ENCODE data around the gene VAV3. TPM values are rescaled to one million over a fixed set of nuclear protein-coding genes. Genes with fewer than 3 reads are reported as not detected.

The VAV3 gene
- total RNA-seq, 2 experiments from 2014 or later = 5.5 to 5.6 TPM

GRCh38 chr1:107538502-107538901 lies 426.5 kb downstream of the VAV3 start:
- TF ChIP-seq CTCF (IDR thresholded peaks at IDR 0.05) = no peak
- Histone ChIP-seq H3K9me3 (ENCODE audit: control insufficient read depth in 1 of 2, insufficient read depth in 1 of 2, low read length in 2 of 2) (no peaks in the 10 kb centered on the region), H3K27ac (ENCODE audit: low read depth in 1 of 2, low read length in 2 of 2) (no peak overlapping the region), H3K36me3 (ENCODE audit: insufficient read depth, low read length) (no peaks in the 10 kb centered on the region), H3K27me3 (ENCODE audit: control insufficient read depth in 1 of 2, insufficient read depth in 2 of 2, low read length in 2 of 2) (no peaks in the 10 kb centered on the region), H3K4me1 (ENCODE audit: insufficient read depth, low read length) (no peaks in the 10 kb centered on the region), H3K4me3 (ENCODE audit: low read length) (no peak overlapping the region)
- Mint-ChIP-seq H3K4me3 (no peak overlapping the region), H3K27ac (no peak overlapping the region), H3K27me3 (peaks cover 5% of the 10 kb centered on the region), H3K36me3 (ENCODE audit: low read depth) (no peaks in the 10 kb centered on the region), H3K4me1 (ENCODE audit: low read depth) (no peaks in the 10 kb centered on the region), H3K9me3 (no peaks in the 10 kb centered on the region)
- intact Hi-C loops (cut with DNase I, micrococcal nuclease) = no loop called here
- no peak for DNase-seq
- no peak for ATAC-seq (ENCODE audit: poor library complexity)
- ChIA-PET POLR2A (no interaction called here), CTCF (no interaction called here)

- Mint-ChIP-seq H3K9me3 (no peaks in the 10 kb centered on the region), H3K36me3 (ENCODE audit: low read depth) (no peaks in the 10 kb centered on the region), H3K27me3 (no peaks in the 10 kb centered on the region), H3K27ac (no peak overlapping the region), H3K4me1 (ENCODE audit: low read depth) (no peaks in the 10 kb centered on the region), H3K4me3 (no peak overlapping the region)
- ATAC-seq (ENCODE audit: poor library complexity) = no peak
- no peak for DNase-seq
- POLR2A ChIA-PET = no interaction called here
- peaks cover 0 to 3% of the 10 kb centered on the region in 2 experiments for H3K27me3 ChIP-seq (ENCODE audit: control insufficient read depth in 1 of 2, insufficient read depth in 2 of 2, low read length in 2 of 2)
- CTCF ChIA-PET = no interaction called here
- no peak for TF ChIP-seq CTCF (IDR thresholded peaks at IDR 0.05)
- H3K36me3 ChIP-seq (ENCODE audit: insufficient read depth, low read length) = no peaks in the 10 kb centered on the region
- intact Hi-C loops (cut with DNase I, micrococcal nuclease) = no loop called here
- no peaks in the 10 kb centered on the region for H3K4me1 ChIP-seq (ENCODE audit: insufficient read depth, low read length)
- no peaks in the 10 kb centered on the region for H3K9me3 ChIP-seq (ENCODE audit: control insufficient read depth in 1 of 2, insufficient read depth in 1 of 2, low read length in 2 of 2)
- no peak overlapping the region for H3K27ac ChIP-seq (ENCODE audit: low read depth in 1 of 2, low read length in 2 of 2)
- H3K4me3 ChIP-seq (ENCODE audit: low read length) = no peak overlapping the region
Observed at GRCh38 chr1:107536266-107536665, 428.7 kb downstream of the VAV3 start.

- H3K4me3 Mint-ChIP-seq = no peak overlapping the region
- Histone ChIP-seq H3K36me3 (ENCODE audit: insufficient read depth, low read length) (no peaks in the 10 kb centered on the region), H3K4me3 (ENCODE audit: low read length) (no peak overlapping the region), H3K9me3 (ENCODE audit: control insufficient read depth in 1 of 2, insufficient read depth in 1 of 2, low read length in 2 of 2) (no peaks in the 10 kb centered on the region), H3K27me3 (ENCODE audit: control insufficient read depth in 1 of 2, insufficient read depth in 2 of 2, low read length in 2 of 2) (peaks cover 0 to 3% of the 10 kb centered on the region in 2 experiments), H3K27ac (ENCODE audit: low read depth in 1 of 2, low read length in 2 of 2) (no peak overlapping the region), H3K4me1 (ENCODE audit: insufficient read depth, low read length) (no peaks in the 10 kb centered on the region)
- ChIA-PET POLR2A (no interaction called here), CTCF (no interaction called here)
- H3K36me3 Mint-ChIP-seq (ENCODE audit: low read depth) = no peaks in the 10 kb centered on the region
- no peak for TF ChIP-seq CTCF (IDR thresholded peaks at IDR 0.05)
- H3K27ac Mint-ChIP-seq = no peak overlapping the region
- peak in 1 of 14 experiments; percentile 3 for DNase-seq
- no peaks in the 10 kb centered on the region for H3K27me3 Mint-ChIP-seq
- H3K4me1 Mint-ChIP-seq (ENCODE audit: low read depth) = no peaks in the 10 kb centered on the region
- no peaks in the 10 kb centered on the region for H3K9me3 Mint-ChIP-seq
- intact Hi-C loops (cut with DNase I, micrococcal nuclease) = no loop called here
- ATAC-seq (ENCODE audit: poor library complexity) = no peak
Observed at GRCh38 chr1:107535091-107535490, 429.9 kb downstream of the VAV3 start.

Measured in CD4-positive, alpha-beta T cell (primary cell).